Stimulated activated CD4-positive, alpha-beta T cell treated with anti-CD3 and anti-CD28 coated beads, TNF-alpha, amount 100 ng/mL, for 4 hours (primary cell): ENCODE measurements around the gene ATP4A.

ENCODE experiments used
- DNase-seq, 3 experiments: peaks; one replicate each; pipeline ENCODE4 v3.0.0-alpha.2; 2020; ENCODE audit warnings: low read depth in 3 of 3

ATP4A gene

GRCh38 chr19:35565016-35565856 is 1.8 kb upstream of the ATP4A start:
- no peak for DNase-seq

- DNase-seq: no peak
Measured at GRCh38 chr19:35562776-35563175, 682 bp downstream of the ATP4A start.

- no peak for DNase-seq
Measured at GRCh38 chr19:35562336-35562735, 1.1 kb downstream of the ATP4A start.

- DNase-seq: no peak
Measured at GRCh38 chr19:35561436-35561835, 2.0 kb downstream of the ATP4A start.

GRCh38 chr19:35560677-35561076 is 2.8 kb downstream of the ATP4A start:
- no peak for DNase-seq

GRCh38 chr19:35560271-35560670 is 3.2 kb downstream of the ATP4A start:
- no peak for DNase-seq

- DNase-seq: no peak
Measured at GRCh38 chr19:35559781-35560180, 3.7 kb downstream of the ATP4A start.

- no peak for DNase-seq
Measured at GRCh38 chr19:35559281-35559659, 4.2 kb downstream of the ATP4A start.

- DNase-seq: no peak
Measured at GRCh38 chr19:35558400-35559280, 4.8 kb downstream of the ATP4A start.

- DNase-seq: peak in 2 of 3 experiments; percentile 37 to 48
Measured at GRCh38 chr19:35557539-35558399, 5.7 kb downstream of the ATP4A start.

GRCh38 chr19:35556846-35557538 is 6.5 kb downstream of the ATP4A start:
- DNase-seq: no peak

GRCh38 chr19:35556025-35556590 is 7.3 kb downstream of the ATP4A start:
- DNase-seq: no peak

- no peak for DNase-seq
Measured at GRCh38 chr19:35555301-35556005, 8.0 kb downstream of the ATP4A start.

- no peak for DNase-seq
Measured at GRCh38 chr19:35554076-35554475, 9.4 kb downstream of the ATP4A start.

- no peak for DNase-seq
Measured at GRCh38 chr19:35553385-35554000, 10.0 kb downstream of the ATP4A start.

- no peak for DNase-seq
Measured at GRCh38 chr19:35552534-35553384, 10.7 kb downstream of the ATP4A start.

- DNase-seq: no peak
Measured at GRCh38 chr19:35551091-35551810, 12.2 kb downstream of the ATP4A start.

- no peak for DNase-seq
Measured at GRCh38 chr19:35549879-35550523, 13.5 kb downstream of the ATP4A start.
